ENCODE measurements around the gene TSEN2.

Gene TSEN2

GRCh38 chr3:12557473-12558100 lies 73.3 kb downstream of the TSEN2 start:
- Histone ChIP-seq H3K36me3 (no peaks in the 10 kb centered on the region), H3K4me1 (peaks cover 0 to 64% (median 37%) of the 10 kb centered on the region in 4 donors), H3K4me3 (peak overlapping the region; percentile 83 to 96), H3K27me3 (peaks cover 0 to 12% of the 10 kb centered on the region in 2 donors), H3K9me3 (no peaks in the 10 kb centered on the region), H3K27ac (peak overlapping the region; percentile 96)
- DNase-seq: no peak
- intact Hi-C loops (cut with DNase I; ENCODE audit: low total_unique reads): no loop called here
- TF ChIP-seq CTCF (IDR thresholded peaks at IDR 0.05): no peak

- Histone ChIP-seq H3K36me3 (no peaks in the 10 kb centered on the region), H3K27me3 (peaks cover 0 to 4% of the 10 kb centered on the region in 2 donors), H3K4me1 (peaks cover 0 to 69% (median 41%) of the 10 kb centered on the region in 4 donors), H3K27ac (no peak overlapping the region), H3K4me3 (peak overlapping the region in 1 of 2 donors; percentile 96), H3K9me3 (no peaks in the 10 kb centered on the region)
- DNase-seq: no peak
- intact Hi-C loops (cut with DNase I; ENCODE audit: low total_unique reads): no loop called here
- no peak for TF ChIP-seq CTCF (IDR thresholded peaks at IDR 0.05)
These were observed 74.4 kb downstream of the TSEN2 start for GRCh38 chr3:12558706-12559105.

GRCh38 chr3:12559520-12559919 lies 75.2 kb downstream of the TSEN2 start:
- TF ChIP-seq CTCF (IDR thresholded peaks at IDR 0.05): no peak
- Histone ChIP-seq H3K36me3 (no peaks in the 10 kb centered on the region), H3K4me3 (no peak overlapping the region), H3K27me3 (no peaks in the 10 kb centered on the region), H3K4me1 (peaks cover 0 to 62% (median 41%) of the 10 kb centered on the region in 4 donors), H3K9me3 (no peaks in the 10 kb centered on the region), H3K27ac (no peak overlapping the region)
- no peak for DNase-seq
- intact Hi-C loops (cut with DNase I; ENCODE audit: low total_unique reads): no loop called here

GRCh38 chr3:12560505-12561190 lies 76.4 kb downstream of the TSEN2 start:
- no peak overlapping the region for H3K4me3 ChIP-seq
- no peaks in the 10 kb centered on the region for H3K27me3 ChIP-seq
- H3K27ac ChIP-seq: peak overlapping the region in 1 of 2 donors; percentile 24
- no peaks in the 10 kb centered on the region for H3K36me3 ChIP-seq
- no peak for DNase-seq
- H3K9me3 ChIP-seq: no peaks in the 10 kb centered on the region
- TF ChIP-seq CTCF (IDR thresholded peaks at IDR 0.05): no peak
- peaks cover 0 to 61% (median 40%) of the 10 kb centered on the region in 4 donors for H3K4me1 ChIP-seq
- intact Hi-C loops (cut with DNase I; ENCODE audit: low total_unique reads): no loop called here

GRCh38 chr3:12561397-12561796 lies 77.1 kb downstream of the TSEN2 start:
- H3K27me3 ChIP-seq: no peaks in the 10 kb centered on the region
- H3K27ac ChIP-seq: no peak overlapping the region
- H3K36me3 ChIP-seq: no peaks in the 10 kb centered on the region
- H3K4me3 ChIP-seq: no peak overlapping the region
- H3K9me3 ChIP-seq: peaks cover 0 to 6% (median 3%) of the 10 kb centered on the region in 3 donors
- DNase-seq: no peak
- no peak for TF ChIP-seq CTCF (IDR thresholded peaks at IDR 0.05)
- H3K4me1 ChIP-seq: peaks cover 0 to 54% (median 36%) of the 10 kb centered on the region in 4 donors
- intact Hi-C loops (cut with DNase I; ENCODE audit: low total_unique reads): no loop called here

Data from tibial artery (tissue), 4 donors.